ENCODE measurements around the gene MBNL1. TPM values are rescaled to one million over a fixed set of nuclear protein-coding genes. Genes with fewer than 3 reads are reported as not detected.

Gene MBNL1
- total and polyA plus RNA-seq, 2 donors (not counting 3 experiments of a cell fraction or from before 2014, with no cell fraction given): 179 to 362 TPM

- no peak for DNase-seq (ENCODE audit: low read depth, low spot score)
- H3K9me1 ChIP-seq (replicated peaks; ENCODE audit: control insufficient read depth, extremely low read depth, insufficient read depth, low read length): no peaks in the 10 kb centered on the region
- CTCF ChIA-PET: interaction anchor here (0.9 kb wide), 1 partner anchor 17 kb away, joined by 3 read pairs; no protein-coding TSS in a partner anchor
- intact Hi-C loops (cut with micrococcal nuclease): loop anchor here (5.0 kb wide), 1 partner anchor 96 kb away; no protein-coding TSS in a partner anchor
- TF ChIP-seq POLR2AphosphoS5 (IDR thresholded peaks at IDR 0.05; ENCODE audit: insufficient read depth, low read depth, low read length): no peak
- TF ChIP-seq GATA2 (IDR thresholded peaks at IDR 0.05; ENCODE audit: insufficient read depth, insufficient read length, low read depth, low read length): no peak
- no peak for TF ChIP-seq CTCF (IDR thresholded peaks at IDR 0.05; ENCODE audit: extremely low read depth in 1 of 2, insufficient read depth in 1 of 2, low read depth in 1 of 2, low read length in 2 of 2)
- no peak for TF ChIP-seq MAX (IDR thresholded peaks at IDR 0.05; ENCODE audit: insufficient read depth, insufficient read length)
- no peak for TF ChIP-seq MYC (IDR thresholded peaks at IDR 0.05; ENCODE audit: low read depth, low read length)
- no peak for TF ChIP-seq POLR2A (IDR thresholded peaks at IDR 0.05; ENCODE audit: low read depth, low read length)
- TF ChIP-seq EZH2 (IDR thresholded peaks at IDR 0.05; ENCODE audit: borderline replicate concordance, low read depth, low read length, severe bottlenecking): no peak
- no peak for TF ChIP-seq JUN (IDR thresholded peaks at IDR 0.05; ENCODE audit: borderline replicate concordance, insufficient read depth, insufficient read length, low read depth)
- TF ChIP-seq FOS (IDR thresholded peaks at IDR 0.05; ENCODE audit: borderline replicate concordance, insufficient read depth, low read length): no peak
- peaks cover 3 to 12% of the 10 kb centered on the region in 2 experiments for H3K36me3 ChIP-seq (ENCODE audit: control insufficient read depth in 2 of 2, extremely low read depth in 1 of 2, insufficient read depth in 2 of 2, low read length in 2 of 2)
- no peak overlapping the region for H3K9ac ChIP-seq (replicated peaks; ENCODE audit: extremely low read depth, insufficient read depth, low read length)
- H3K27me3 ChIP-seq (ENCODE audit: control insufficient read depth in 2 of 2, insufficient read depth in 2 of 2, low read length in 2 of 2): no peaks in the 10 kb centered on the region
- H3K4me3 ChIP-seq (replicated peaks in 1 of 3; ENCODE audit: insufficient read depth in 1 of 3, low read depth in 1 of 3, low read length in 3 of 3): no peak overlapping the region
- H3K4me1 ChIP-seq (ENCODE audit: control insufficient read depth, extremely low read depth, insufficient read depth, low read length): peaks cover 46% of the 10 kb centered on the region
- H3K27ac ChIP-seq (ENCODE audit: insufficient read depth, low read depth, low read length): no peak overlapping the region
- peaks cover 94% of the 10 kb centered on the region for H3K79me2 ChIP-seq (ENCODE audit: control insufficient read depth, insufficient read depth, low read length)
- no peak overlapping the region for H3K4me2 ChIP-seq (ENCODE audit: insufficient read depth, low read length)
- peaks cover 4% of the 10 kb centered on the region for H4K20me1 ChIP-seq (replicated peaks; ENCODE audit: control insufficient read depth, extremely low read depth, insufficient read depth, low read length)
- H2AFZ ChIP-seq (ENCODE audit: low read depth, low read length): no peak overlapping the region
- dilution Hi-C loops (cut with MboI; ENCODE audit: extremely low pct_ligation_motif_present, low sequenced_read_pairs): no loop called here
- BruUV-seq (replicated peaks): no TSS peak
- H3K9me3 ChIP-seq (replicated peaks; ENCODE audit: control insufficient read depth, insufficient read depth, low read length): no peaks in the 10 kb centered on the region
- no peak for FAIRE-seq
- POLR2A ChIA-PET: interaction anchor here (0.7 kb wide), 1 partner anchor 38 kb away, joined by 3 read pairs; no protein-coding TSS in a partner anchor
These were observed 77.3 kb downstream of the MBNL1 start for GRCh38 chr3:152346058-152346457.
